Caco-2 (cell line): ENCODE results near the gene SKIL. TPM values are rescaled to one million over a fixed set of nuclear protein-coding genes. Genes with fewer than 3 reads are reported as not detected.

ENCODE experiments used
- BruUV-seq: library from RNA; stranded (reverse); fragments of 400-500 nt; replicated peaks from 2 replicates; lab custom pipeline; 2021; lab: Mats Ljungman, UMichigan
- CTCF ChIA-PET: fragments of 300-600 bp; sonication (Branson Sonifier 250); formaldehyde crosslinking; loops from one replicate; lab custom pipeline; 2022; ENCODE audit warnings: antibody characterized with exemption; lab: Charles Lee
- POLR2A ChIA-PET: fragments of 300-600 bp; sonication (Branson Sonifier 250); formaldehyde crosslinking; loops from one replicate; lab custom pipeline; 2022; ENCODE audit warnings: antibody characterized with exemption; lab: Charles Lee
- DNase-seq, 2 experiments: peaks; one replicate each; pipeline versions ENCODE4 v3.0.0 to v3.0.0-alpha.2; 2020 to 2022
- H3K27me3 ChIP-seq: replicated peaks from 2 replicates; pipeline ENCODE4 v1.6.0; 2011; ENCODE audit warnings: low read length; ENCODE audit not compliant: control insufficient read depth, insufficient read depth
- H3K36me3 ChIP-seq: 2 replicates; pipeline ENCODE4 v1.5.1; 2011; ENCODE audit warnings: low read length; ENCODE audit not compliant: control insufficient read depth, insufficient read depth
- H3K4me1 ChIP-seq: fragments of 250-450 bp; sonication (Bioruptor Pico); 2 replicates; pipeline ENCODE4 v1.5.1; 2020; ENCODE audit warnings: mild to moderate bottlenecking
- H3K4me3 ChIP-seq: 2 replicates; pipeline ENCODE4 v1.5.1; 2011; ENCODE audit warnings: low read depth, mild to moderate bottlenecking, control low read depth, low read length
- H3K9me3 ChIP-seq: fragments of 250-450 bp; sonication (Bioruptor Pico); 2 replicates; pipeline ENCODE4 v1.5.1; 2020; ENCODE audit warnings: mild to moderate bottlenecking, moderate library complexity
- H3K27ac Mint-ChIP-seq: one replicate; pipeline ENCODE4 v1.8.0; 2022; ENCODE audit warnings: mixed read lengths; ENCODE audit not compliant: unreplicated experiment
- H3K27me3 Mint-ChIP-seq: one replicate; pipeline ENCODE4 v1.8.0; 2022; ENCODE audit warnings: mixed read lengths; ENCODE audit not compliant: insufficient read depth, unreplicated experiment
- H3K36me3 Mint-ChIP-seq: one replicate; pipeline ENCODE4 v1.8.0; 2022; ENCODE audit warnings: mild to moderate bottlenecking, mixed read lengths; ENCODE audit not compliant: insufficient read depth, unreplicated experiment
- H3K4me1 Mint-ChIP-seq: one replicate; pipeline ENCODE4 v1.8.0; 2022; ENCODE audit warnings: low read depth, mixed read lengths; ENCODE audit not compliant: unreplicated experiment
- H3K4me3 Mint-ChIP-seq: one replicate; pipeline ENCODE4 v1.8.0; 2022; ENCODE audit warnings: mild to moderate bottlenecking, moderate library complexity, mixed read lengths; ENCODE audit not compliant: unreplicated experiment
- H3K9me3 Mint-ChIP-seq: one replicate; pipeline ENCODE4 v1.8.0; 2022; ENCODE audit warnings: mixed read lengths; ENCODE audit not compliant: unreplicated experiment
- CTCF ChIP-seq, 2 experiments: fragments of 200-600 bp in 1 of 2; IDR thresholded peaks; 1 replicate in 1 of 2; 2 replicates in 1 of 2; pipeline versions ENCODE4 v1.5.1 to v1.8.0; 2011 to 2022; ENCODE audit warnings: antibody characterized with exemption in 1 of 2, control low read depth in 1 of 2, inconsistent platforms in 1 of 2, low read depth in 1 of 2, low read length in 1 of 2, mild to moderate bottlenecking in 1 of 2, moderate library complexity in 1 of 2; ENCODE audit not compliant: insufficient read depth in 1 of 2, severe bottlenecking in 1 of 2, unreplicated experiment in 1 of 2
- intact Hi-C: fragments of 100-400 bp; cut with micrococcal nuclease; formaldehyde crosslinking; loops from one replicate; pipeline ENCODE4 v1.10.0; 2022; ENCODE audit not compliant: unreplicated experiment
- total RNA-seq: library from RNA; stranded (reverse); gene quantifications from 2 replicates; pipeline ENCODE4 v1.2.3, GENCODE V29; 2022

The SKIL gene
- total RNA-seq, 1 experiment from 2014 or later = 19.6 TPM

GRCh38 chr3:170361711-170362110, 4.2 kb downstream of the SKIL start:
- no peak for TF ChIP-seq CTCF (IDR thresholded peaks at IDR 0.05; ENCODE audit: insufficient read depth in 1 of 2, low read depth in 1 of 2, low read length in 1 of 2, severe bottlenecking in 1 of 2, unreplicated experiment in 1 of 2)
- intact Hi-C loops = no loop called here
- H3K4me1 Mint-ChIP-seq = no peaks in the 10 kb centered on the region
- no TSS peak for BruUV-seq
- no peaks in the 10 kb centered on the region for H3K9me3 Mint-ChIP-seq
- no peaks in the 10 kb centered on the region for H3K27me3 ChIP-seq
- no peak overlapping the region for H3K4me3 Mint-ChIP-seq
- H3K27me3 Mint-ChIP-seq = no peaks in the 10 kb centered on the region
- DNase-seq = no peak
- H3K27ac Mint-ChIP-seq = no peak overlapping the region
- POLR2A ChIA-PET = no interaction called here
- H3K36me3 ChIP-seq = no peaks in the 10 kb centered on the region
- H3K9me3 ChIP-seq = no peaks in the 10 kb centered on the region
- CTCF ChIA-PET = no interaction called here
- peaks cover 27% of the 10 kb centered on the region for H3K36me3 Mint-ChIP-seq
- no peak overlapping the region for H3K4me3 ChIP-seq
- no peaks in the 10 kb centered on the region for H3K4me1 ChIP-seq

- no peak for DNase-seq
- Mint-ChIP-seq H3K9me3 (no peaks in the 10 kb centered on the region), H3K27ac (no peak overlapping the region), H3K36me3 (peaks cover 20% of the 10 kb centered on the region), H3K4me3 (no peak overlapping the region), H3K27me3 (no peaks in the 10 kb centered on the region), H3K4me1 (no peaks in the 10 kb centered on the region)
- Histone ChIP-seq H3K27me3 (no peaks in the 10 kb centered on the region), H3K9me3 (no peaks in the 10 kb centered on the region), H3K4me3 (no peak overlapping the region), H3K36me3 (no peaks in the 10 kb centered on the region), H3K4me1 (no peaks in the 10 kb centered on the region)
- ChIA-PET CTCF (no interaction called here), POLR2A (no interaction called here)
- no TSS peak for BruUV-seq
- TF ChIP-seq CTCF (IDR thresholded peaks at IDR 0.05; ENCODE audit: insufficient read depth in 1 of 2, low read depth in 1 of 2, low read length in 1 of 2, severe bottlenecking in 1 of 2, unreplicated experiment in 1 of 2) = no peak
- intact Hi-C loops = no loop called here
Measured at GRCh38 chr3:170363471-170363994, 6.0 kb downstream of the SKIL start.

GRCh38 chr3:170364965-170365364, 7.5 kb downstream of the SKIL start:
- Mint-ChIP-seq H3K27me3 (no peaks in the 10 kb centered on the region), H3K4me3 (no peak overlapping the region), H3K27ac (no peak overlapping the region), H3K4me1 (no peaks in the 10 kb centered on the region), H3K9me3 (no peaks in the 10 kb centered on the region), H3K36me3 (peaks cover 20% of the 10 kb centered on the region)
- CTCF ChIA-PET = no interaction called here
- no peaks in the 10 kb centered on the region for H3K36me3 ChIP-seq
- no TSS peak for BruUV-seq
- intact Hi-C loops = no loop called here
- H3K27me3 ChIP-seq = no peaks in the 10 kb centered on the region
- POLR2A ChIA-PET = no interaction called here
- no peaks in the 10 kb centered on the region for H3K9me3 ChIP-seq
- TF ChIP-seq CTCF (IDR thresholded peaks at IDR 0.05; ENCODE audit: insufficient read depth in 1 of 2, low read depth in 1 of 2, low read length in 1 of 2, severe bottlenecking in 1 of 2, unreplicated experiment in 1 of 2) = no peak
- DNase-seq = no peak
- H3K4me3 ChIP-seq = no peak overlapping the region
- H3K4me1 ChIP-seq = no peaks in the 10 kb centered on the region
